NCI-H446 (cell line): ENCODE measurements around the gene ATAD3A.
"Not testable (repeated sequence)": the region's sequence is repeated elsewhere in the genome, so short reads cannot be mapped to it uniquely, and the experiment has no call there.

ENCODE experiments used
- DNase-seq, 2 experiments: peaks; one replicate each; lab custom pipeline; 2025; lab: John Stamatoyannopoulos, UW

Gene ATAD3A

DNA sequence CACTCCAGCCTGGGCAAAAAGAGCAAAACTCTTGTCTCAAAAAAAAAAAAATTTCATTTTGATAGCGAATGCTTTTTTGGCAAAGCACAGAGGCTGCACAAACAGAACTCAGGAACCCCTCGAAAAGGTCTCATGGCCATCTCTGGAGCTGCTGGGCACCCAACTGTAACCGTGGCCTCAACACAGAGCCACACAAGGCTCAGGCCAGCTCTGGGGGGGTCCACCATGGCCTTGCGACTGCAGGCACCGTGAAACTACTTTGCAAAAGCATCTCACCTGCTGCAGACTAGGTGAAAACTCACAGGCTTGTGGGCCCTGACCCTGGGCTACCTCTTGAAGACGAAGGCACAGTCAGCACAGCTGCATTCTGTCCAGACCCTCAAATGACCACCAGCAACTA, 44.5 kb downstream of the ATAD3A start:
- DNase-seq, result no peak

DNA sequence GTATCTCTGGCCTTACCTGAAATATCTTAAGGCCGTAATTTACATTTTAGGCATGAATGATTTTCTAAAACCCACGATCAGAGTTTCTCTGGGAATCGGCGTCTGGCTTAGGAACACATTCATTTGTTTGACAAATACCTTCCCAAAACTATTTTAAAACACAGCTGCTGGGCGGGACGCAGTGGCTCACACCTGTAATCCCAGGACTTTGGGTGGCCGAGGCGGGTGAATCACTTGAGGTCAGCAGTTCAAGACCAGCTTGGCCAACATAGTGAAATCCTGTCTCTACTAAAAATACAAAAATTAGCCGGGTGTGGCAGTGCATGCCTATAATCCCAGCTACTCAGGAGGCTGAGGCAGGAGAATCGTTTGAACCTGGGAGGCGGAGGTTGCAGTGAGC, 45.0 kb downstream of the ATAD3A start:
- DNase-seq, result not testable (repeated sequence)

DNA sequence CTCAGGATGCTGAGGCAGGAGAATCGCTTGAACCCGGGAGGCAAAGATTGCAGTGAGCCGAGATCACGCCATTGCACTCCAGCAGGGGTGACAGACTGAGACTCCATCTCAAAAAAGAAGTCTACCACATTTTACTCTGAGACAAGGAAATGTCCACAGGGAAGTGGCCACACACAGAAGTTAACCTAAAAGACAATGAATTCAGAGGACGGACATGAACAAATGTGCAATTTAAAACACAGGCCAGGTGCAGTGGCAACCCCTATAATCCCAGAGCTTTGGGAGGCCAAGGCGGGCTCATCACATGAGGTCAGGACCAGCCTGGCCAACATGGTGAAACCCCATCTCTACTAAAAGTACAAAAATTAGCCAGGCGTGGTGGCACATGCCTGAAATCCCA, 45.7 kb downstream of the ATAD3A start:
- DNase-seq, result not testable (repeated sequence)

DNA sequence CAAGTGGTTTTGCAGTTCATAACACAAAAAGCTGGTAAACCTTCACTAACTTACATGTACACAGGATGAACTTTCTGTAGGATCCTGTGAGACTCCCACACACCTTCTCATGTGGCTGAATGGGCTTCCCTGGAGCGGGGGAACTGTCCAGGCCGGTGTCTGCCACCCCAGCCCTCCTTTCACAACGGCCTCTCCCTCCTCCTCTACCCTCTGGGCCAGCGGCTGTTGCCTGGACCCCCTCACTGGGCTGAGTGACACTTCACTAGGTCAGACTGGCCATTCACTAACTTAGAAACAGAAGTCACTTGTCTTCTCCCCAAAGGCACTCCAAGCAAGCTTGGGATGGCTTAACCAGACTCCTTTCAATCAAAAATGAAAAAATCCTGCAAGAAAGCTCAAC, 46.6 kb downstream of the ATAD3A start:
- no peak for DNase-seq

DNA sequence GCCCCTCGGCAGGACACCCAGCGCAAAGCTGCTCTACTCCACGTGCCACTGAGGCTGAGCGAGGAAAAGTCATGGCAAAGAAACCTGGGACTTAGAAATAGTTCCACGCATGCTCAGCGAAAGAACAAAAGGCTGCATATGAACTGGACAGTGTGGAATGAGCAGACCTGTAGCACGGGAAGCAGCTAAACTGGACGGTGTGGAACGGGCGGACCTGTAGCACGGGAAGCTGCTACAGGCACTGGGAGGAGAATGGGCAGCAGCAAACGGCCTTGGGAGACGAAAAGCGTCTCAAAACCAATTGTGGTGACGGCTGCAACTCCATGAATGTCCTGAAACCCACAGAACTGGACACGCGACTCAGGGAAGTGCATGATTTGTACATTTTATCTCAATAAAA, 47.1 kb downstream of the ATAD3A start:
- no peak for DNase-seq

DNA sequence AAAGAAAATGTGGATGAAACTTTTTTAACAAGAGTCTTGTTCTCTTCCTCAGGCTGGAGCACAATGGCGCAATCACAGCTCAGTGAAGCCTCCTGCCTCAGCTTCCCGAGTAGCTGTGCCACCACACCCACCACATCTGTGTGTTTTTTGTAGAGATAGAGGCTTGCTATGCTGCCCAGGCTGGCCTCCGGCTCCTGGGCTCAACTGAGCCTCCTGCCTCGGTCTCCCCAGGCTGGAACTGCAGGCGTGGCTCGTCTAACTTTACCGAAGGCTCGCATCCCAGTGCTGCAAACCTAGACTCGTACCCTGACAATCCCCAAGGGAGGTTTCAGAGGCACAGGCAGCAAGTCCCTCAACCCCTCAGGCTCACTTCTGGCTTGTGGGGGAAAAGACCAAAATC, 48.2 kb downstream of the ATAD3A start:
- DNase-seq, result no peak

DNA sequence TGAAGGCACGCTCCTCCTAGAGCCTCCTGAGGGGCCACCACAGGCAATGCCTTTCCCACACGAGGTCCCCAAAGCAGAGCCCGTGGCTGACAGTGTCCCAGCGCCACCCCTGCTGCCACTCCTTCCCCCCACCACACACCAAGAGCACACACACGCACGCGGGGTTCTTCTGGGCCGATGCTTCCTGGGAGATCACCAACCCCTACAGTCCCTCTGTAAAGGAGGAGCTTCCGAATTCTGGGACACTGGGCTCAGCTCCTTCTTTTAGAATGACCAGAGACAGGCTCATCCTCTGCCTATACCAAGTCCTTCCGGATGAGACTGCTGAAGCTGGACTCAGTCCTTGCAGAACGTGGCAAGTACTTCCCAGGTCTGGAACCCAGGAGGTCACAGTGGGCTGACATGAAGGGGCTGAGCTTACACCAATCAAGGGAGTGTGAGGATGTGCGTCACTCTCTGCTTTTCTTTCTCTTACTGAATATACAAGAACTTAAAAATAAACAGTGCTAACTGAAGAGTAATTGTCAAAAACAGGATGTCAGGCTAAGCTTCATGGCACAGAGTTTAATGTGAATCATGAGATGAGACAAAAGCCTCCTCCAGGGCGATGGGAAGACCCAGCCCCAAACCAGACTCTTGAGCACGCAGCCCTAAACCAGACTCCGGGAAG, 50.0 kb downstream of the ATAD3A start:
- no peak for DNase-seq

DNA sequence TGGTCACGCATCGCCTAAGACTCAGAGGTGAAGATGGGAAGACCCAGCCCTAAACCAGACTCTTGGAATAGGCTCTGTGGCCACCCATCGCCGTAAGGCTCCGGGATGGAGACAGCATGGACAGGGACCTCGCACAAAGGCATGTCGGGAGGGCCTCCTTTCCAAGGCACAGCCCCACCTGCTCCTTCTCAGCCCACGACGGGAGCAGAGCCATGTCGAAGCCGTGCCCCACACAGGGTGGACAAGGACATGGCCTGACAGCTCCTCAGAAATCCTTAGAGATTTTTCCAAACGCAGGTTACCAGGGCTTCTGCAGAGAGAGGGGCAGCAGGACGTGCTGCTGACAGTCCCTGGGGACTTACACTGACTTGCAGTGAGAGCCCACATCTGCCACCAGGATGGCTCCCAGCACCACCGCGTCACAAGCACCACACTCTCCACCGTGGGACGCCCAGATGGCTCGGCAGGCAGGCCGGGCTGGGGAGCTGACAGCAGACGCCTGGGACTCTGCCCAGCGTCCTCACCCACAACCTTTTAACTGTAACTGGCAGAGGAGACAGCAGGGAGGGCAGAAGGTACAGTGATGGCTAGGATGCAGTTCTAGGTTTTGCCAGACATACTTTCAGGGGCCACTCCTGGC, 50.7 kb downstream of the ATAD3A start:
- DNase-seq, result no peak

DNA sequence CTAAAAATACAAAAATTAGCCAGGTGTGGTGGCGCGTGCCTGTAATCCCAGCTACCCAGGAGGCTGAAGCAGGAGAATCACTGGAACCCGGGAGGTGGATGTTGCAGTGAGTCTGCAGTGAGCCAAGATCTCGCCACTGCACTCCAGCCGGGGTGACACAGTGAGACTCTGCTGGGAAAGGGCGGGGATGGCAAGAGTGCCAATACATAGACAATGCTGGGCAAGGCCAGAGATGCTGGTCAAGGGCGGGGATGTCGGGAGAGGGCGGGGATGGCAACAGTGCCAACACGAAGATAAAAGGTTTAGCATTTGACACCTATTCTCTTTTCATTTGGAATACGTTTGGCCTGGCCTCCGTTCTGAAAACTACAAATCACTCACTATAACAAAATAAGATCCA, 51.7 kb downstream of the ATAD3A start:
- no peak for DNase-seq

DNA sequence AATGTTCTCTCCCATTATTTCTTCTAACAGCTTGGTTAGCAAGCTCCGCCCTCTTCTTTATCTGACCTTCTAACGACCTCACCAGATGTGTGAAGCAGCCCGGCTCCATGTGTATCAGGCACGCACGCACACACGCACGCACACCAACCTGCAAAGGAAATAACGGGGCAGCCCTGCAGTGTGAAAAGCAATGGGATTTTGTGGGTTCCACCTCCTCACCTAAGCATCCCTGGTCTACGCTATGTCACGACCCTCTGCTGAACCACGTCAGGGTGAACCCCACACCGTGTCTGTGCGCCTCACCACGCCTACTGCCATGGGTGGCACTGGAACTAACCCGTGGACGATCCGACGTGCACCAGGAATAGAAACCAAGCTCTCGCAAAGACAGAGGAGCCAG, 52.3 kb downstream of the ATAD3A start:
- DNase-seq, result no peak

DNA sequence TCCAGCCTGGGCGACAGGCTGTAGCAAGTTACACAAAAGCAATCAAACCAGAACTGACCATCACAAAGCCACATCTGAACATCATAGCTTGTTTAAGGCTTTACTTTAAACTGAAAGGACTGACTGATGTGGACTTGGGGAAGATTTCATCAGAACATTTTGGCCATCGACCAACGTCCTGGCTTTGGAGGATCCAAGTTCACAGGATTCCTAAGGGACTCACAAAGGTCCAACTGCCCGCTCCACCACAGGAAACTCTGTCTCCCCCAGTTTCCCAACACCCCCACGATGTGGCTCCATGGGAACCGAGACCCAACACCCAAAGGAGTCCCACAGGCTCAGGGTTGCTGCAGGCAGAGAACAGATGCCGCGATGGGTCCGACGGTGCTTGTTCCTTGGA, 53.4 kb downstream of the ATAD3A start:
- no peak for DNase-seq

DNA sequence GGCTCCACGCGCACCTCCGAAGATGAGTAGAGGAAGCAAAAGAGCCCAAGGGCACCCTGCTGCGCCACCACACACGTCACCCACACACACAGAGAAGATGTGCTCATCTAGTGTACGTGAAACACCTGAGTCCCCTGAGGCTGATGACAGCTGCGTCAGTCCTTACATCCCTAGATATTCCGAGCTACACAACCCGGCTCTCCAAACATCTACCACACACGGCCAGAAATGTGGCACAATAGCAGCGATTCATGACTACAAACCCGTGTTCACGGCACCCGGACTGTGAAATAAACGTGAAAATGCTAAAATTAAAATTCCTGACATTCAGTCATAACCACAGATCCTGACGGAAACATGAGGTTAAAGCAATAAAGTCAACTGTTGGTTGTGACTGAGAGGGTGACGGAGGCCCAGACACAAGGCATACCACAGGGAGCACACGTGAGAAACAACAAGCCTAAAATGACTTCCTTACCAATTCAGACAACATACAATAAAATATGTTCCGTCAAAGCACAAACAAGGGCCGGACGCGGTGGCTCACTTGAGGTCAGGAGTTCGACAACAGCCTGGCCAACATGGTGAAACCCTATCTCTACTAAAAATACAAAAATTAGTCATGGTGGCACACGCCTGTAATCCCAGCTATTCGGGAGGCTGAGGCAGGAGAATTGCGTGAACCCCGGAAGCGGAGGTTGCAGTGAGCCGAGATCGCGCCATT, 55.4 kb downstream of the ATAD3A start:
- no peak for DNase-seq

DNA sequence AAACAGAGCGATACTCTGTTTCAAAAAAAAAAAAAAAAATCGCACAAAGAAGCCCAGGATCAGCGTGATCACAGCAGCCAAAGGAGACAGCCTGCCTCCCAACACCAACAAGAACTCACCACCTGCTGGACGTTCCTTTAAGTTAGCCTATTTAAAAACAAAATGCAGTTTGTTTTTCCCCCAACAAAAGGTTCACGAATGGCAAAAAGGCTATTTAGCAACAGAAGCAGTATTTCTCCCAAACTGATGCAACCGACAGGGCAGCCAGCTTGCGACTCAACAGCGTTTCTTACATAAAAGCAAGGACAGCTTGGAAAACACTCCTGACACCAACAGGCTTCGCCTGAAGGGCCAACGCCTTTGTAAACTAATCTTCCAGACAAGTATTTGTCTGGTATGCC, 55.9 kb downstream of the ATAD3A start:
- DNase-seq, result no peak

DNA sequence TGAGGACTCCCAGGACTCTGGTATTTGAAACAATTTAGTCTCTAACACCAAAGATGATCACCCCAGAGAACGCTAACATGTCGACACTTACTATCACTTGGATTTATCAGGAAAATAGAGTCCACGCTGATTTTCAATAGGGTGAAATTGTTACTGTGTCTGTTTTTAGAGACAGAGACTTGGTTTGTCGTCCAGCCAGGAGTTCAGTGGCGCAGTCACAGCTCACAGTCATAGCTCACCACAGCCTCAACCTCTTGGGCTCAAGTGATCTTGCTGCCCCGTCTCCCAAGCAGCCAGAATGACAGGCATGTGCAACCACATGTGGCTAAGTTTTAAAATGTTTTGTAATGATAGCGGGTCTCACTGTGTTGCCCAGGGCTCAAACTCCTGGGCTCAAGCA, 57.4 kb downstream of the ATAD3A start:
- DNase-seq, result no peak

DNA sequence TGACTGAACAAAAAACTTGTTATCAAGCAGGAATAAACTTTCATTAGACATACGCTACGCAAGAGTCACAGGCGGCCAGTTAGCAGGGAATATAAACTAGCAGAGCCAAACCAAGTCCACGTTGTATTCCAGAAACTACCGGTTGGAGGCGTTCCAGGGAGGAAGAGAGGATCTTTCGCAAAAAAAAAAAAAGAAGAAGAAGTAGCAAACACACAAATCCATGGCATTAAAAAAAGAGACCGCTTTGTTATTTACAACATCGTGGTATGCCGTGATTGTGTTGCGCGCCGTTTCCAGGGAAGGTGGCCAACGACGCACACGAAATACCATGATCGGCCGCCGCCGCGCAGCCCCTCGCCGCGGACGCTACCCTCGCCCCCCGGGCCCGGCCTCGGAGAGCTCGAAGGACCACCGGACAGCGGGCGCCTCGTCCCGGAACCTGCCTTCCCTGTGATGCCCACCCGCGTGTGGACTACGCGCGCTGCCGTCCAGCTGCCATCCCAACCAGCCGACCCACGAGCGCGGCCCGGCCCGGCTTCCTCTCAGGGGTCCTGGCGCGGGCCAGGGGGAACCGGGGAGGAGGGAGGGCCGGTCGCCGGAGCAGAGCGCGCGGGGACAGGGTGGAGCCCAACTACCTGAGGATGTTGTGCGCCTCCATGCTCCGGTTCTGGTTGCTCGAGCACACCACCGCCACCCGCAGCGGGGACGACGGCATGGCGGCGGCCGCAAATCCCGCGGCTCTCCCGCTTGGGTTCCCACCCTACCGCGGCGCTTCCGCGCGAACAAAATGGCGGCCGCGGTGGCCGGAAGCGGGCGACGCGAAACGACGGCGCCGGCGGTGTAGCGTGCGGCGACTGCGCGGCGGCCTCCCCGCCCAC, 62.1 kb downstream of the ATAD3A start:
- peak; percentile 78 to 94 for DNase-seq

DNA sequence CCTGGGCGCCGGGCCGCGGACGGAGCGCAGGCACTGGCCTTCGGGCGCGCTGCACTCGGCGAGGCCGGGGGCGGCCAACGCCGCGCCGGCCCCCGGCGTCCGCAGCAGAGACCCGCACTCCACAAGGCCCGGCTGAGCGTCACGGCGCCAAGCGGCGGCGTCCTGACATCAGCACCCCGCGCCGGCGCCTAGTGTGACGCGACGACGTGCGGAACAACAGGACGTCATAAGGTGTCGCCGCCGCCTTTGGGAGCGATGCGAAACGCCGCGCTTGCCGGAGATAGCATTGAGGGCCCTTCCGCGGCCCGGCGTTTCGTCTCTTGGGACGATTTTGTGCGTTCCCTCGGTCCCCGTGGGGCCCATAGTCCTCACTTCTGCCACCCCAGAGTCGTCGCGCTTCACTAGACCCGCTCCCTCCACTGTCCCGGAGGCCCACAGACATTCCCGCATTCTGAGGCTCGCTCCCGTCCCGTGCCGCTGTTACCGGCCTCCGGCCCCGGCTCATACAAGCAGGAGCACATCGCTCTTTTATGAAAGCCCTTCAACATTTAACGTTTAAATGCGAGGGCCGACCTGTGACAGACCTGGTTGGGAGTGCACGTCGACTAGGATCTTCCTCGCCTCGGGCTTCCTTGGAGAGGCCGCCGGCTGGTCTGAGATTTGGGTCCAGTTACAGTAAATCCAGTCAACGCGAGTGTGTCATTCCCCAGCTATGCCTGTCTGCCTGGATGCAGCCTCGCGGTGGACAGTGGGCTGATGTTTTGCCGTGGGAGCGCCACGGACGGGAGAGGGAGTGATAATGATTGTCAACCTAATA, 63.0 kb downstream of the ATAD3A start, which contains the start of gene SSU72:
Gene SSU72, minus strand, starts transcription at position 143 of the 817 bp plus-strand sequence. CDS start 306 bp downstream, outside the sequence.
- DNase-seq, result peak; percentile 72 to 97

DNA sequence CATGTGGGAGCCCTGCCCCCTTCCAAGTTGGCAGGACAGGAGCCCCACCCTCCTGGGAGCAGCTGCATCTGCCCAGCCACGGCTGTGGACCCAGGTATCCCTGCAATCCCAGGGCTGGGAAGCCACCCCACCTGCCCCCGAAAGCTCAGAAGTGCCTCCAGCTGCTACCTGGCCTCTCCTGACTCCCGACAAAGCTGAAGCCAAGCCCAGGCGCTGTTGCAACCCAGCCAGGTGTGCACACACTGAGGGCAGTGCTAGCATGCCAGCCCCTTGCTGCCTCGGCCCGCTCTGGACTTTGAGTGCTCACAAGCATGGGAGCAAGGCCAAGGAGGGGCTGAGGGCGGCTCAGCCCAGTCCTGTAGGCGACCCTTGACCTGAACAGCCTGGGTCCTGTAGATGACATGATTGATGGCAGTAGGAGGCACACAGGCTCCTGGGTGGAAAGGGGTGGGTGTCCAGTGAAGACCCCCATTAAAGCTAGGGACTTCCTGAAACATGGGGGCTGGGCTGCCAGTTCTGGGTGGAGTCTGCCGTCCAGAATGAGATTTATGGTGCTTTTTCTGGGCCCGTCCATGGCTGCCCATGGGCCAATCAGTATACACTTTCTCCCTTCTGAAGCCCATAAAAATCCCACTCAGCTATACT, 65.5 kb downstream of the ATAD3A start:
- DNase-seq, result no peak

DNA sequence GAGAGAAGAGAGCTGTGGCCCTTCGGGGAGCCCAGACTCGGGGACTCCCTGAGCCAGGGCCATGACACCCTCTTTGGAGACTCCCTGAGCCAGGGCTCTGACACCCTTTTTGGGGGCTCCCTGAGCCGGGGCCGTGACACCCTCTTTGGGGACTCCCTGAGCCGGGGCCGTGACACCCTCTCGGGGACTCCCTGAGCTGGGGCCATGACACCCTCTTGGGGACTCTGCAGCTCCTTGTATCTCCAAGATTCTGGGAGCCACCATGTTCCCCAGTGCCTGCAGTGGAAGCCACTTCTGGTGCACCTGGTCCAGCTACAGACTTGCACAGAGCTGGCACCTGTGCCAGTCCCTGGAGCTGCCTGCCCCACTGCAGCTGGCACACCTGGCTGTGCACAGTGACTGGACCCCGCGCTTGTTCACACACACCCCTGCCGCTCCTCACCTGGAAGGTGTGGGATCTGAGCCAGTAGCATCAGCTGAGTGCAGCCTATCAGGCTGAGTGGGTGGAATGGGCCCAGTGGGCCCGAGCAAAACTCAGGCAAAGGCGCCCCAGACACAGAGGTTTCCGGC, 66.5 kb downstream of the ATAD3A start:
- no peak for DNase-seq

DNA sequence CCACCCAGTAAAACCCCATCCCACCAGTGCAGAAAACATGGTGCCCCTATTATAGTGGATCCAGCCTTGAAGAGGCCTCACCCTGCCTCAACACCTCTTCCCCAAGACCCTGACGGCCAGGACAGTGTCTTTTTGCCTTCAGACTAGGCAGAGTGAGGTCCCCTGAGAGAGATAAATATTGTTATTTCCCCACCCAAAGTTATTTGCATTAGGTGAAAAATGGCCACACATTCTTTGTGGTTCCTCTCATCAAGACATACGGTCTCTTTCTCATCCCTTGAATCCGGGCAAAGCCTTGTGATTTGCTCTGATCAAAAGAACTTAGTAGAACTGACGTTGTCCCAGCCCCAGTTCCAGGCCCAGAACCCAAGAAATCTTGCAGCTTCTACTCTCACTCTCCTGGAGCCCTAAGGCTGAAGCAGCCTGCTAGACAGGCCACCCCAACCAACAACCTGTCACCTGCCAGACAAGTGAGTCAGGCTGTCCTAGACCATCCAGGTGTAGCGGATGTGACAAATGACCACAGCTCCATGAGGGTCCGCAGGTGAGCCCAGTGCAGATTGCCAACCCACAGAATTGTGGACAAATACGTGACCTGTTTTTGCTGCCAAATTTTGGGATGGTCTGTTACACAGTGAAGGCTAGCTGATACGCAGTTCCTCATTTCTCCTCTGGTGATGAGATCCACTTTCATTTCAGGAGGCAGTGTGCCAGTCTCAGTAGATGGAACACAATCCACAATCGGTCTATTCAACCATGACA, 70.8 kb downstream of the ATAD3A start:
- DNase-seq, result no peak
